ENCODE measurements around the gene ZNF423.

ZNF423 gene

DNA sequence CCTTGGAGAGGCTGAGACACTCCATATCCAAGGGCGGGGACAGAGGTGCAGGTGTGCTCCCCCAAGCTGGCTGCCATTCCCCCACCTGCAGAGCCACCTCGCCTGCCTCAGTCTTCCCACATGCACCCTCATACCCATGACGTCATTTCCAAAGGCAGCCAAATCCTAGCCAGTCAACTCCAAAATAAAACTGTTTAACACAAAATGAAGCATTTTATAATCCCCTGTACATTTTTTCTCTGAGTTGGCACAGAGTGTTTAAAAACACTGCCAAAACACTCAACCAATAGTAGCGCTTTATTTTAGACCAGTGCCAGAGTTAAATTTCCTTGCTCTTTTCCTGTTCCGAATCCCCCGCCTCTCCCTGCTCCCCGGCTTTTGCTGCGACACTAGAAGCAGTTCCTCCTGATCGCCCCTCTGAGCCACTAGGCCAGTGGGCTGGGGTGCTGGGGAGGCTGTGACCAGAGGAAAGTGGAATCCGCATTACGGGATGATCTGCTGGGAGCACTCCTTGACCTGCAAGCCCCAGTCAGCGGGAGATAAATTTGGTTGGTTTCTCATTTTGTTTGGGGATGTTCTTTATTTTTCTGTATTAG is 139.5 kb downstream of the ZNF423 start:
- DNase-seq: no peak

DNA sequence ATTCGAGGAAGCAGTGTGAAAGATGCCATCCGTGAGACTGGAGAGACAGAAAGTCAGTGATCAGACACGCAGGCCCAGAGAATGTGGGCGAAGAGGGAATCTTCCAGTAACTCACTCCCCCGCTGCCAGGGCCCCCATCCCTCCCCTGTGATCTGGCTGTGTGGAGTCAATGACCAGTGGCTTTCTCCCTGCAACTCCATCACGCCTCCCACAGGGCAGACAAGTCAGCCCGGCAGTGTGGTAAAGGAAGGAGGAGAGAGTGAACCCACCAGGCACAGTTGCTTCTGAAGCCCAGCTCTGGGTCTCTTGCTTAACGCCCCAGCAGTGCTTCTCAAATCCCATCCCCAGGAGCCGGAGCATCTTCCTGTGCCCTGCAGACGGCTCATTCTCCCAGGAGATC is 142.1 kb downstream of the ZNF423 start:
- DNase-seq: no peak

GRCh38 chr16:49712542-49712941 is 143.4 kb downstream of the ZNF423 start:
- no peak for DNase-seq

DNA sequence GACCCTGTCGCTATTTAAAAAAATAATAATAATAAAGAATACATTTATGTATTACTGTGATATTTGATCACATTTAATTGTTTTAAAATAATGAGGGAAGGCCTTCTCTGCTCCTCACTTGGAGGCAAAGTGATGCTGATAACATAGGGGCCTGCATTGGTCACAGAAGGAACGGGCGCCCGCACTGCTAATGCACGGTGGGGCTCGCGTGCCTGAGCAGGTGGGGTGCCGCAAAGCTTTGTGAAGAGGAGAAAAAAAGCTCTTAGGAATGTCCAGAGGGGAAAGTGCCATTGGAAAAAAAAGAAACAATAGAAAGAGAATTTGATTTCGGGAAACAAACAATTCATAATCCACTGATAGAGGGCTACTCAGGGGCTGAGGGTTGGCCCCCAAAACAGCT is 143.8 kb downstream of the ZNF423 start:
- no peak for DNase-seq

- no peak for DNase-seq
Measured at GRCh38 chr16:49709057-49709456, 146.9 kb downstream of the ZNF423 start.

- no peak for DNase-seq
Measured at GRCh38 chr16:49708491-49708890, 147.4 kb downstream of the ZNF423 start.

- DNase-seq: no peak
Measured at GRCh38 chr16:49706620-49707355, 149.1 kb downstream of the ZNF423 start.

DNA sequence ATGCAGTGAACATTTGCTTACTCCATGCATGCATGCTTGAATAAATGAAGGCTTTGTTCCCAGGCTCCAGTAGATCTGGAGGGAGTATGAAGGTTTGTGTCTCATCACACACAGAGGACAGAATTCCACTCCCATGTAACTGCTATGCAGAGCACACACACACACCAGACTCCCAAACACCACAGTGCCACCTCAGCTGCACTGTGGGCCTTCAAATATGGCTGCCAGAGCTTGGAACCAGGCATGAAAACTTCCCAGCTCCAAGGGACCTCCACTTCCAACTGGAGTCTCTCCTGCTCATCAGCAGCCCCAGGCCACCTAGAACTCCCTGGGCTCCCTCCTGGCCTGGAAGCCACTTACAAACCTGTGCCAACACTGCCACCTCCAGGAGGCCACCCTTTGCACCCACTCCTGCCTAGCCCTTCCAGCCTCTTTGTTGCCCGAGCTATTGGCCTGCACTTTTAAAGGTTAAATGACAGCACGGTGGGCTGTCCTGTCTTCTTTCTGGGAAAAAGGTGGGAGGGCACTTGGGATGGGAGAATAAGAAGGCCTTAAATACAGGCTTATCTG is 151.2 kb downstream of the ZNF423 start:
- DNase-seq: peak in 1 of 2 donors; percentile 2

DNA sequence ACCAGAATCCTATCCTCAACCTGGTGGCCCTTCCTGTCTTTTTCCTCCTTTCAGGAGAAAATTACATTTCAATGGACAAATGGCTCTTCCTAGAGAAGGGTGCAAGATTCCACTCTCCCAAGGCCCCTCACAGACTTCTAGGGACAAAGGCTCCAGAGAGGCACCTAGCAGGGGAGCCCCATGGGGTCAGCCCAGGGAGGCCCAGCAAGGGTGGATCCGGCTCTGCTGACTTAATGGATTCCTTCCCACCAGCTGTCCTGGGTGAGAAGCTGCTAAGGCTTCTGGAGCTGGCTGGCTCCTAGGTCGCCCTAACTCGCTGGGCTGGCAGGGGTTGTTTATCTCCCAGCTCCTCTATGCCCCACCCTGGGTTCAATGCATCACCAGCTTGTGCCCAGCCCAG is 152.4 kb downstream of the ZNF423 start:
- no peak for DNase-seq

- no peak for DNase-seq
Measured at GRCh38 chr16:49701789-49702494, 154.0 kb downstream of the ZNF423 start.

DNA sequence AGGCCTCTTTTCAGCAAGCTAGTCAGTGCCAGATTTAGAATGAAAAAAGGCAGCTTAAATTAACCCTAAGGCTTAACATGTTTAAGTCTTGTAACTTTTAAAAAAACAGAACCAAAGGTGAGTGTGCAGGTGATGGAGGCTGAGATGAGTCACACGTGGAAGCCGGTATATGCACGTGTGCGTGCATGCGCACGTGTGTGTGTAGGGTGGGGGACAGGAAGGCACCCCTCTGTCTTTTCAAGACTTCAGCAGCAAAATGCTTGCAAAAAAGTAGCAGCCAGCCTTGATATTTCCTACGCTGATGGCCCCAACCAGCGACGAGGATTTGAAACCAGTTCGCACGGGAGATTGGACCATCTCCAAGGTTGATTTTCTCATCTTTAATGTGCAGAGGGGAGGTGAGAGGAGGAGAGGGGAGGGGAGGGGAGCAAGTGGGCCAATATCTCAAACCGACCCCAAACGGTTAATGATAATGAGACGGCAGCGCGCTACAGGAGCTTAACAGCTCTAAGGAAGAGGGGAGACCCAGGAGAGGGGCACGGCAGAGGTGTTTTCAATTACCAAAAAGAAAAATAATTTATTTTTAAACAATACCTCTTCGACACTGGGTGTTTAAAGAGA is 154.7 kb downstream of the ZNF423 start:
- no peak for DNase-seq

GRCh38 chr16:49700251-49701064 is 155.5 kb downstream of the ZNF423 start:
- no peak for DNase-seq

DNA sequence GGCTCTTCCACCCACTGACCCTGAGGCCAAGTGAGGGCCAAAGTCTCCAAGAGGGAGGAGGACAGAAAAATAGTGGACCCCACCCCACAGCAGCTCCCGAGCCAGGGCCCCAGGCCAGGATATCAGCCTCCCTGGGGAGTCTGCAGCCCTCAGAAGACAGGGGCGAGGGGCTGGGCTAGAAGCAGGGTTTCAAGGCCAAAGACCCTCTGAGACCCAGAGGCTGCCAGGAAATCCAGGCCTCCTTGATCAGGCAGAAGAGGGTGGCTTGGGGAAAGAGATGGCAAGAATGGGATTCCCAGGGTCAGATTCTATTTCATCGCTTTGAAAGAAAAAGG is 156.1 kb downstream of the ZNF423 start:
- no peak for DNase-seq

DNA sequence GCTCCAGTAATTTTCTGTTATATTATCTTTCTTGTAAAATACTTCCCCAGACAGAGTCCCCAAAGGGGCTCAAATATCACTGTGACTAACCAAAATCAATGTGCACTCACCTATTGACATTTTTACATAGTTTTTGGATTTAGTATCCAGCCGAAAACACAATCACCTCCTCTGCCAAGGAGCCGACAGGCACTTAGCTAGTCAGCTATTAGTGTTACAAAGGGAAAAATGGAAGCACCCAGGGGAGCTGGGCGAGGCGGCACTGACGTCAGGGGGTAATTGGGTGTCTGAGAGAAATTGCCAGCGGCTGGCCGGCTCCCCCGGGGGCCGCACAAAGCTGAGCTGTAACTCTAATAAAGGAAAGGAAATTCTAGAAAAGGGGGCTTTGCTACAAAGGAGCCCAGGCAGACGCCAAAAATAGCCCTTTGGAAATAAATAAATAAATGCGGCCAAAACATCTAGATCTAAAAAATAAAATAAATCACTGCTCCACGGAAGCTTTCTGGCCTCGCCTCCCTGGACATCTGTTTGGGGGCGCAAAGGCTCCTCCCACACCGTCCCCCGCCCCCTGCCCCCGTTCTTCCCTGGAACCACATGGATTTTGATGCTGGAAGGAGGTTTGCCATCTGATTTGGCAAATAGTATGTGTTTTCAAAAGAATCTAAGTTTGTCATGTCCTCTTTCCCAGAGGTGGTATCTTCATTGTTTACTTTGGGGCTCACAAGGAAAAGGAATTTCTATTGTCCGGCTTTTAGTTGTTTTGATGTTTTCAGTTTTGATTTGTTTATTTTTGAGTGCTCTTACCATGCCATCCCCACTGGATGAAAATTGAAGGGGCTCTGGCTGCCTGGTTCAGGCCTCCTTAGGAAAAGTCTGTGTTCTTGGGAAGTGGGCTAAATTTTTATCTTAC is 156.7 kb downstream of the ZNF423 start:
- no peak for DNase-seq

GRCh38 chr16:49698453-49698815 is 157.5 kb downstream of the ZNF423 start:
- DNase-seq: no peak

- DNase-seq: no peak
Measured at GRCh38 chr16:49697631-49698452, 158.1 kb downstream of the ZNF423 start.

DNA sequence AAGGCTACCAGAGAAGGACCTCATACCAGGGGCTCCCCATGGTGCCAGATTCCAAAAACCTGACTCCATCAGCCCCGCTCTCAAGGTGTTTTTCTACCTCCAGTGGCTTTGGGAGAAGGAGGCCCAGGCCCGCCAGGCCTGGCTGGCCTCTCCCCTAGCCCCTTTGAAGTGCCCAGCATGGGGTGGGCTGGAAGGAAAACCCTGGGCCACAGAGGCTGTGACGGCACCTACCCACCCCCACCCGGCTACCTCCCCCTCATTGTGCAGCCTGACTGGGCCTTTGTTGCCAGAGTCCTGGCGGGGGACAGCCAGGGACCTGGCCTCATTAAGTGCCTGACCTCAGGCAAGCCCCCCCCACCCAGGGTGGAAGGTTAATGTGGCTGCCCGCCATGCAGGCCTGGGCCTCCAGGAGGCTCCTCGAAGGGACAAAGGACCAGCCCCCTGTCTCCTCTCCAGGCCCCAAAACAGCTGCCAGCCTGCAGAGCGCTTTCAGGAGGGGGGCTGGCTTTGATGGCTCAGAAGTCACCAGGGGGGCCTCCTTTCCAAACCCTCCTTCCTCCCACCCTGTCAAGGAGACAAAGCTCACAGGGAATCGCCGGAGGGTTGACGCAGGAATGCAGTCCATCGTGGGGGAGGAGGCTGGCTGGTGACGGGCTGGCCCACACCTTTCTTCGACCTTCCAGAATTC is 159.4 kb downstream of the ZNF423 start:
- DNase-seq: no peak

GRCh38 chr16:49695782-49696413 is 160.0 kb downstream of the ZNF423 start:
- no peak for DNase-seq

DNA sequence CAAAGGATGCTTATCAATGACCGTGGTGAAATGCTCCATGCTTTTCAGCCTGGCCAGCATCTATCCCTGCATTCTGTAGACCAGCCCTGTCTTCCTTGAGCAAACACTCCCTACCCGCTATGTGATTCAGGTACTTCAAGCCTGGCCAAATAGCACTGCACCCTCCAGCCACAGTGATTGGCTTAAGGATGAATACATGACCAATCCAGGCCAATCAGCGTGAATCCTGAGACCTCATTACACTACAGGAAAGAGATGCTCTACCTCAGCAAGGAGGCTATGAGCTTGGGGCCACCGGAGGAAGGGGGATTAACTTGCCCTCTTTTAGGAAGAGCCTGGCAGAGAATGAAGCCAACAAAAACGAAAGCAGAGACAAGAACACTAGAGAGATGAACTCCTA is 162.5 kb downstream of the ZNF423 start:
- DNase-seq: no peak

All from inflammatory macrophage (primary cell).